WTC11 (cell line): ENCODE results near the gene MYOG. TPM values are rescaled to one million over a fixed set of nuclear protein-coding genes. Genes with fewer than 3 reads are reported as not detected.

Experiments
- total RNA-seq: library from RNA; stranded (reverse); gene quantifications from 3 replicates; pipeline ENCODE4 v1.2.3, GENCODE V29; 2021

The MYOG gene
- total RNA-seq, 1 experiment from 2014 or later = not detected

Other genes starting within 250 kb of the MYOG start
- 5.4 to 6.6 TPM (median 5.6 TPM) in 3 replicates for gene RABIF, start 196.9 kb downstream of the MYOG start, total RNA-seq
- 29.6 to 35.5 TPM (median 34.6 TPM) in 3 replicates for gene KLHL12, start 158.8 kb downstream of the MYOG start, total RNA-seq
- gene ADIPOR1, start 127.7 kb downstream of the MYOG start, total RNA-seq = 68.7 to 73.2 TPM (median 72.6 TPM) in 3 replicates
- gene CYB5R1, start 118.8 kb downstream of the MYOG start, total RNA-seq = 15.6 to 18.4 TPM (median 17.6 TPM) in 3 replicates
- 97.4 to 108 TPM (median 99.8 TPM) in 3 replicates for gene TMEM183A, start 78.6 kb downstream of the MYOG start, total RNA-seq
- 21.1 to 24.9 TPM (median 22.7 TPM) in 3 replicates for gene PPFIA4, start 59.5 kb downstream of the MYOG start, total RNA-seq
- 1.8 to 2.7 TPM (median 2.6 TPM) in 3 replicates for gene ADORA1, start 41.7 kb upstream of the MYOG start, total RNA-seq
- not detected in 3 replicates for gene MYBPH, start 89.8 kb upstream of the MYOG start, total RNA-seq
- gene CHI3L1, start 100.7 kb upstream of the MYOG start, total RNA-seq = 0.24 to 0.41 TPM (median 0.27 TPM) in 3 replicates
- 0.15 to 0.39 TPM (median 0.21 TPM) in 3 replicates for gene CHIT1, start 143.7 kb upstream of the MYOG start, total RNA-seq
- 13.5 to 19.4 TPM (median 15.4 TPM) in 3 replicates for gene BTG2, start 219.5 kb upstream of the MYOG start, total RNA-seq